DOHH2 (cell line): ENCODE results near the gene MRPL58.

Experiments
- H3F3A ChIP-seq: fragments of 200-600 bp; sonication (generic), shearing (Covaris generic); 2 replicates; pipeline ENCODE4 v1.6.0; 2016; ENCODE audit warnings: antibody characterized with exemption, mild to moderate bottlenecking; ENCODE audit not compliant: control insufficient read depth, insufficient read depth
- H3K27ac ChIP-seq: fragments of 200-600 bp; sonication (generic); 2 replicates; pipeline ENCODE4 v1.5.1; 2014; ENCODE audit warnings: low read depth, mild to moderate bottlenecking, low read length, moderate library complexity
- H3K27me3 ChIP-seq: fragments of 200-600 bp; sonication (generic); 2 replicates; pipeline ENCODE4 v1.6.1; 2014; ENCODE audit warnings: mild to moderate bottlenecking, low read length, mixed read lengths; ENCODE audit not compliant: control insufficient read depth
- H3K36me3 ChIP-seq: fragments of 200-600 bp; sonication (generic); 2 replicates; pipeline ENCODE4 v1.6.1; 2014; ENCODE audit warnings: mild to moderate bottlenecking, low read length, moderate library complexity, mixed read lengths; ENCODE audit not compliant: control insufficient read depth
- H3K4me1 ChIP-seq: fragments of 200-600 bp; sonication (generic); 2 replicates; pipeline ENCODE4 v1.6.1; 2014; ENCODE audit warnings: mild to moderate bottlenecking, low read length, mixed read lengths; ENCODE audit not compliant: control insufficient read depth
- H3K4me2 ChIP-seq: fragments of 200-600 bp; sonication (generic); 2 replicates; pipeline ENCODE4 v1.6.0; 2014; ENCODE audit warnings: mild to moderate bottlenecking, low read length, moderate library complexity
- H3K4me3 ChIP-seq: fragments of 200-600 bp; sonication (generic); 2 replicates; pipeline ENCODE4 v1.5.1; 2014; ENCODE audit warnings: mild to moderate bottlenecking, low read length, mixed read lengths
- H3K79me2 ChIP-seq: fragments of 200-600 bp; sonication (generic); 2 replicates; pipeline ENCODE4 v1.6.1; 2014; ENCODE audit warnings: mild to moderate bottlenecking, low read length, mixed read lengths; ENCODE audit not compliant: control insufficient read depth
- H3K9me2 ChIP-seq: fragments of 200-600 bp; sonication (generic); replicated peaks from 2 replicates; pipeline ENCODE4 v1.6.1; 2014; ENCODE audit warnings: mild to moderate bottlenecking, low read length, mixed read lengths; ENCODE audit not compliant: control insufficient read depth
- H3K9me3 ChIP-seq: fragments of 200-600 bp; sonication (generic); 2 replicates; pipeline ENCODE4 v1.6.1; 2014; ENCODE audit warnings: antibody characterized with exemption, low read length, mixed read lengths; ENCODE audit not compliant: control insufficient read depth, insufficient read depth
- H4K20me1 ChIP-seq: fragments of 200-600 bp; sonication (generic); 2 replicates; pipeline ENCODE4 v1.6.0; 2014; ENCODE audit warnings: low read depth, mild to moderate bottlenecking, antibody characterized with exemption, low read length, moderate library complexity; ENCODE audit not compliant: control insufficient read depth, insufficient read depth
- EZH2phosphoT487 ChIP-seq: fragments of 200-600 bp; sonication (generic); IDR thresholded peaks from 2 replicates; pipeline ENCODE4 v1.6.1; 2017; ENCODE audit warnings: borderline replicate concordance, mild to moderate bottlenecking, antibody characterized with exemption, low read length, moderate library complexity, mixed read lengths
- TF ChIP-seq, protein P1 (sequence below): fragments of 200-600 bp; sonication (generic); IDR thresholded peaks from one replicate; pipeline ENCODE4 v1.5.1; 2014; ENCODE audit warnings: antibody characterized with exemption, mild to moderate bottlenecking, low read depth, low read length; ENCODE audit not compliant: poor library complexity, severe bottlenecking

MRPL58 gene

DNA sequence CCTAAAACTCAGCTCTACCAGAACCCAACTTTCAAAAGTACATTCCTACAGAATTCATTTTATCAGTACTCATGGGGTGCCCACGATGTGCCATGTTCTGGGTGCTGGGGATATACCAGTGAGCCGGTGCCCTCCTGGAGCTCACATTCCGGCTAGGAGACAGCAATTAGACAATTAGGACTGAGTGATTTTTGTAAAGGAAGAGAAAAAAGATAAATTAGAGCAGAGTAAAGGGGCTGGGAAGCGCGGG, 449 bp upstream of the MRPL58 start:
- H3K27ac ChIP-seq = no peak overlapping the region
- no peaks in the 10 kb centered on the region for H3K9me2 ChIP-seq
- peak overlapping the region; percentile 92 for H3K4me2 ChIP-seq
- H3F3A ChIP-seq = peaks cover 9% of the 10 kb centered on the region; the same call in 1 of the 2 replicates
- H3K79me2 ChIP-seq = peaks cover 37% of the 10 kb centered on the region
- H3K4me1 ChIP-seq = peaks cover 21% of the 10 kb centered on the region
- peak overlapping the region; percentile 92 for H3K4me3 ChIP-seq
- peaks cover 17% of the 10 kb centered on the region for H3K36me3 ChIP-seq
- H4K20me1 ChIP-seq = no peaks in the 10 kb centered on the region
- TF ChIP-seq, protein P1, sequence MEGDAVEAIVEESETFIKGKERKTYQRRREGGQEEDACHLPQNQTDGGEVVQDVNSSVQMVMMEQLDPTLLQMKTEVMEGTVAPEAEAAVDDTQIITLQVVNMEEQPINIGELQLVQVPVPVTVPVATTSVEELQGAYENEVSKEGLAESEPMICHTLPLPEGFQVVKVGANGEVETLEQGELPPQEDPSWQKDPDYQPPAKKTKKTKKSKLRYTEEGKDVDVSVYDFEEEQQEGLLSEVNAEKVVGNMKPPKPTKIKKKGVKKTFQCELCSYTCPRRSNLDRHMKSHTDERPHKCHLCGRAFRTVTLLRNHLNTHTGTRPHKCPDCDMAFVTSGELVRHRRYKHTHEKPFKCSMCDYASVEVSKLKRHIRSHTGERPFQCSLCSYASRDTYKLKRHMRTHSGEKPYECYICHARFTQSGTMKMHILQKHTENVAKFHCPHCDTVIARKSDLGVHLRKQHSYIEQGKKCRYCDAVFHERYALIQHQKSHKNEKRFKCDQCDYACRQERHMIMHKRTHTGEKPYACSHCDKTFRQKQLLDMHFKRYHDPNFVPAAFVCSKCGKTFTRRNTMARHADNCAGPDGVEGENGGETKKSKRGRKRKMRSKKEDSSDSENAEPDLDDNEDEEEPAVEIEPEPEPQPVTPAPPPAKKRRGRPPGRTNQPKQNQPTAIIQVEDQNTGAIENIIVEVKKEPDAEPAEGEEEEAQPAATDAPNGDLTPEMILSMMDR = no peak
- no peak for TF ChIP-seq EZH2phosphoT487
- no peaks in the 10 kb centered on the region for H3K9me3 ChIP-seq
- H3K27me3 ChIP-seq = no peaks in the 10 kb centered on the region

DNA sequence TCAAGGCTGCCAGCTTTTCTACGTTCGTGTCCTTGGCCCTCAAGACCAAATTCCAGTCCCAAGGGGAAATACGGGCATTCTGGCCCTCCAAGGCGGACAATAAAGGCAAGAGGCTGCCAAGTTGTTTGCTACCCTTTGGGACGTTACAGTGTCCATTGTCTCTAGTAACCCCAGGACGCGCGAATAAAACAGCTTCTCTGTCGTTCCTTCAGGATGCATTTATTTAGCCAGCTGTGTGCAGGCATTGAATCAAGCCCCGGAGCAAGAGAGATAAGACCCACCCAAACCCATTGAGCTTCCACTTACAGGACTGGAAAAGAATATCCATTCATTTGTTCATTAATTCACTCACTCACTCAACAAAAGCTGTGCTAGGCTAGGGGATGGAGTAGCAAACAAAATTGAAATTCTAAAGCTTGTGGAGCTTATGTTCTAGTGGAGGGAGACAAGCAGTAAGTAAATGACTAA, 656 bp downstream of the MRPL58 start:
- Histone ChIP-seq H3K9me3 (no peaks in the 10 kb centered on the region), H3K27me3 (no peaks in the 10 kb centered on the region), H3K9me2 (no peaks in the 10 kb centered on the region), H3K79me2 (peaks cover 37% of the 10 kb centered on the region), H3K4me3 (peak overlapping the region; percentile 92), H3K27ac (peak overlapping the region; percentile 38), H3K36me3 (peaks cover 17% of the 10 kb centered on the region), H4K20me1 (no peaks in the 10 kb centered on the region), H3F3A (peaks cover 9% of the 10 kb centered on the region; the same call in 1 of the 2 replicates), H3K4me2 (peak overlapping the region; percentile 92), H3K4me1 (peaks cover 21% of the 10 kb centered on the region)
- no peak for TF ChIP-seq EZH2phosphoT487
- TF ChIP-seq, protein P1 = no peak

DNA sequence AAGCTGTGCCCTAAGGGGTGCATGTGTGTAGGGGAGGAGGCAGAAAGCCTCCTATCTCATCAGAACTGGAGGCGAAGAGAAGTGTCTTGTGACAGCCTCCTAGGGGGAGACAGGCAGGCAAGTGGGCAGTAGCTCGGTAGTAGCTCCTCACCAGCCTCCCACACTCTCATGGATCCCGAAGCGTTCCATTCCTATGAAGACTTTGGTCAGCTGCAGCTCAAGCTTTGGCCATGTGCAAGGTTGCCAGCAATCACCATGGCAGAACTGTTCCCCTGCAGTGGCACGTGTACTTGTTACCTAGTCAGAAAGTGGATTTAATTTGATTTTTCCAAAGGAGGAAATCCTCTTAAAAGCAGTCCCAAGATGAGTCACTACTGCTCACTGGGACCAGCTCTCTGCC, 6.7 kb downstream of the MRPL58 start:
- H3K79me2 ChIP-seq = peaks cover 22% of the 10 kb centered on the region
- no peaks in the 10 kb centered on the region for H3K9me3 ChIP-seq
- H3K36me3 ChIP-seq = peaks cover 51% of the 10 kb centered on the region
- H3K27me3 ChIP-seq = no peaks in the 10 kb centered on the region
- no peaks in the 10 kb centered on the region for H4K20me1 ChIP-seq
- no peaks in the 10 kb centered on the region for H3K9me2 ChIP-seq
- no peak overlapping the region for H3K4me2 ChIP-seq
- TF ChIP-seq EZH2phosphoT487 = no peak
- TF ChIP-seq, protein P1 = no peak
- 0 out of 2 replicates have a peak, but pooled peaks cover 5% of the 10 kb centered on the region for H3K4me1 ChIP-seq
- no peaks in the 10 kb centered on the region for H3F3A ChIP-seq
- H3K27ac ChIP-seq = no peak overlapping the region
- H3K4me3 ChIP-seq = no peak overlapping the region

DNA sequence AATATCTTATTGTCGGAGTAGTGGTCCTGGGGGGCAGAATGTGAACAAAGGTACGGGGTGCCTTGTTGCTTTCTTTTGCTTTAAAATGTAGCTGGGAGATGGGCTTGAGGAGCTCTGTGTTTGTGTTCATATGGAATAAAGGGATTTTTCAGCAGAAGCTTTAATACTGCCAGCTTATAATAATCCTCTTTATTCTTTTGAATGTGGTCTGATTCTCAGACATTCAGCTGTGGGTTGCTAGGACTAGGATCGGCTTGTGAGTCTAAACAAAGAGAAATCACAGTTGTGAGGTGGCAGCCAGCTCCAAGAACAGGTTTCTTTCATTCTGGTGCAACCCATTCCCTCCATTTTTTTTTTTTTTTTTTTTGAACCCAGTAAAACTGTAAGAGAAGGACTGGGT, 7.2 kb downstream of the MRPL58 start:
- no peak overlapping the region for H3K27ac ChIP-seq
- no peaks in the 10 kb centered on the region for H3K27me3 ChIP-seq
- H3K9me2 ChIP-seq = no peaks in the 10 kb centered on the region
- H3K4me1 ChIP-seq = 0 out of 2 replicates have a peak, but pooled peaks cover 1% of the 10 kb centered on the region
- TF ChIP-seq EZH2phosphoT487 = no peak
- TF ChIP-seq, protein P1 = no peak
- peaks cover 17% of the 10 kb centered on the region for H3K79me2 ChIP-seq
- H3K4me3 ChIP-seq = no peak overlapping the region
- H3K4me2 ChIP-seq = no peak overlapping the region
- H3F3A ChIP-seq = no peaks in the 10 kb centered on the region
- 0 out of 2 replicates have a peak, but pooled peaks cover under 1% of the 10 kb centered on the region for H3K9me3 ChIP-seq
- peaks cover 51% of the 10 kb centered on the region for H3K36me3 ChIP-seq
- no peaks in the 10 kb centered on the region for H4K20me1 ChIP-seq
